ENCODE data around the gene RAD23B.
"Not testable (repeated sequence)": the region's sequence is repeated elsewhere in the genome, so short reads cannot be mapped to it uniquely, and the experiment has no call there.

RAD23B gene

GRCh38 chr9:107295995-107296394, 12.9 kb downstream of the RAD23B start:
- no peak for DNase-seq

GRCh38 chr9:107296592-107296991, 13.5 kb downstream of the RAD23B start:
- DNase-seq = not testable (repeated sequence)

GRCh38 chr9:107299437-107299836, 16.4 kb downstream of the RAD23B start:
- peak in 1 of 2 experiments; percentile 3 for DNase-seq

- DNase-seq = no peak
Measured at GRCh38 chr9:107306308-107306707, 23.2 kb downstream of the RAD23B start.

- no peak for DNase-seq
Measured at GRCh38 chr9:107307331-107307730, 24.3 kb downstream of the RAD23B start.

- no peak for DNase-seq
Measured at GRCh38 chr9:107308461-107308860, 25.4 kb downstream of the RAD23B start.

- no peak for DNase-seq
Measured at GRCh38 chr9:107309271-107309670, 26.2 kb downstream of the RAD23B start.

GRCh38 chr9:107312376-107313050, 29.4 kb downstream of the RAD23B start:
- no peak for DNase-seq

- no peak for DNase-seq
Measured at GRCh38 chr9:107313555-107314096, 30.5 kb downstream of the RAD23B start.

- DNase-seq = no peak
Measured at GRCh38 chr9:107314763-107315162, 31.7 kb downstream of the RAD23B start.

GRCh38 chr9:107316795-107317661, 33.9 kb downstream of the RAD23B start:
- DNase-seq = no peak

- DNase-seq = no peak
Measured at GRCh38 chr9:107322643-107323042, 39.6 kb downstream of the RAD23B start.

GRCh38 chr9:107323836-107324585, 40.9 kb downstream of the RAD23B start:
- DNase-seq = no peak

GRCh38 chr9:107325842-107326241, 42.8 kb downstream of the RAD23B start:
- DNase-seq = no peak

- DNase-seq = no peak
Measured at GRCh38 chr9:107328510-107328909, 45.4 kb downstream of the RAD23B start.

- no peak for DNase-seq
Measured at GRCh38 chr9:107330420-107330819, 47.3 kb downstream of the RAD23B start.

- DNase-seq = no peak
Measured at GRCh38 chr9:107332883-107333282, 49.8 kb downstream of the RAD23B start.

- DNase-seq = no peak
Measured at GRCh38 chr9:107333363-107333762, 50.3 kb downstream of the RAD23B start.

- no peak for DNase-seq
Measured at GRCh38 chr9:107334103-107334776, 51.2 kb downstream of the RAD23B start.

- DNase-seq = no peak
Measured at GRCh38 chr9:107335331-107335730, 52.3 kb downstream of the RAD23B start.

GRCh38 chr9:107336718-107337360, 53.8 kb downstream of the RAD23B start:
- no peak for DNase-seq

Measured in AML-193 (cell line).